DOHH2 (cell line): Measurements from ENCODE around the gene ESYT2.

Experiments
- H3F3A ChIP-seq: fragments of 200-600 bp; sonication (generic), shearing (Covaris generic); 2 replicates; pipeline ENCODE4 v1.6.0; 2016; ENCODE audit warnings: antibody characterized with exemption, mild to moderate bottlenecking; ENCODE audit not compliant: control insufficient read depth, insufficient read depth
- H3K27ac ChIP-seq: fragments of 200-600 bp; sonication (generic); 2 replicates; pipeline ENCODE4 v1.5.1; 2014; ENCODE audit warnings: low read depth, mild to moderate bottlenecking, low read length, moderate library complexity
- H3K27me3 ChIP-seq: fragments of 200-600 bp; sonication (generic); 2 replicates; pipeline ENCODE4 v1.6.1; 2014; ENCODE audit warnings: mild to moderate bottlenecking, low read length, mixed read lengths; ENCODE audit not compliant: control insufficient read depth
- H3K36me3 ChIP-seq: fragments of 200-600 bp; sonication (generic); 2 replicates; pipeline ENCODE4 v1.6.1; 2014; ENCODE audit warnings: mild to moderate bottlenecking, low read length, moderate library complexity, mixed read lengths; ENCODE audit not compliant: control insufficient read depth
- H3K4me1 ChIP-seq: fragments of 200-600 bp; sonication (generic); 2 replicates; pipeline ENCODE4 v1.6.1; 2014; ENCODE audit warnings: mild to moderate bottlenecking, low read length, mixed read lengths; ENCODE audit not compliant: control insufficient read depth
- H3K4me2 ChIP-seq: fragments of 200-600 bp; sonication (generic); 2 replicates; pipeline ENCODE4 v1.6.0; 2014; ENCODE audit warnings: mild to moderate bottlenecking, low read length, moderate library complexity
- H3K4me3 ChIP-seq: fragments of 200-600 bp; sonication (generic); 2 replicates; pipeline ENCODE4 v1.5.1; 2014; ENCODE audit warnings: mild to moderate bottlenecking, low read length, mixed read lengths
- H3K79me2 ChIP-seq: fragments of 200-600 bp; sonication (generic); 2 replicates; pipeline ENCODE4 v1.6.1; 2014; ENCODE audit warnings: mild to moderate bottlenecking, low read length, mixed read lengths; ENCODE audit not compliant: control insufficient read depth
- H3K9me2 ChIP-seq: fragments of 200-600 bp; sonication (generic); replicated peaks from 2 replicates; pipeline ENCODE4 v1.6.1; 2014; ENCODE audit warnings: mild to moderate bottlenecking, low read length, mixed read lengths; ENCODE audit not compliant: control insufficient read depth
- H3K9me3 ChIP-seq: fragments of 200-600 bp; sonication (generic); 2 replicates; pipeline ENCODE4 v1.6.1; 2014; ENCODE audit warnings: antibody characterized with exemption, low read length, mixed read lengths; ENCODE audit not compliant: control insufficient read depth, insufficient read depth
- H4K20me1 ChIP-seq: fragments of 200-600 bp; sonication (generic); 2 replicates; pipeline ENCODE4 v1.6.0; 2014; ENCODE audit warnings: low read depth, mild to moderate bottlenecking, antibody characterized with exemption, low read length, moderate library complexity; ENCODE audit not compliant: control insufficient read depth, insufficient read depth
- EZH2phosphoT487 ChIP-seq: fragments of 200-600 bp; sonication (generic); IDR thresholded peaks from 2 replicates; pipeline ENCODE4 v1.6.1; 2017; ENCODE audit warnings: borderline replicate concordance, mild to moderate bottlenecking, antibody characterized with exemption, low read length, moderate library complexity, mixed read lengths
- TF ChIP-seq, protein P1 (sequence below): fragments of 200-600 bp; sonication (generic); IDR thresholded peaks from one replicate; pipeline ENCODE4 v1.5.1; 2014; ENCODE audit warnings: antibody characterized with exemption, mild to moderate bottlenecking, low read depth, low read length; ENCODE audit not compliant: poor library complexity, severe bottlenecking

ESYT2 gene

DNA sequence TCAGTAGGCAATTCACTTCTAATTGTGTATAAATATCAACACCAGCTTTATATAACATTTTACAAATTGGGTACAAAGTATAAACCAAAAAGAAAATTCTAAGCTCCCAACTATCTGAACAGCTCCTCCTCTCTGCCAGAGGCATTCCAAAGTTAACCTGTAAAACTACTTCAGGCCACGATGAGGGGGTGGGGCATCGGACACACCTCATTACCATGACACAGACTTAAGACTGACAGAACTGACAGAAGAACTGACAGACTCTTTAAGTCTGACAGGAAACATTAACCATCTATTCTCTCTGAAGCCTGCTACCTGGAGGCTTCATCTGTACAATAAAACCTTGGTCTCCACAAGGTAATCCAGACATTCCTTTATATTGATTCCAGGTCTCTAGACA lies 12.3 kb downstream of the ESYT2 start:
- Histone ChIP-seq H3K9me2 (no peaks in the 10 kb centered on the region), H3K27ac (no peak overlapping the region), H4K20me1 (peaks cover 13% of the 10 kb centered on the region; the same call in 1 of the 2 replicates), H3K4me2 (no peak overlapping the region), H3K79me2 (peaks cover 91% of the 10 kb centered on the region), H3K4me3 (no peak overlapping the region), H3F3A (no peaks in the 10 kb centered on the region; the same call in 1 of the 2 replicates), H3K36me3 (no peaks in the 10 kb centered on the region), H3K4me1 (peaks cover 32% of the 10 kb centered on the region), H3K27me3 (no peaks in the 10 kb centered on the region), H3K9me3 (no peaks in the 10 kb centered on the region)
- TF ChIP-seq EZH2phosphoT487 = no peak
- TF ChIP-seq, protein P1, sequence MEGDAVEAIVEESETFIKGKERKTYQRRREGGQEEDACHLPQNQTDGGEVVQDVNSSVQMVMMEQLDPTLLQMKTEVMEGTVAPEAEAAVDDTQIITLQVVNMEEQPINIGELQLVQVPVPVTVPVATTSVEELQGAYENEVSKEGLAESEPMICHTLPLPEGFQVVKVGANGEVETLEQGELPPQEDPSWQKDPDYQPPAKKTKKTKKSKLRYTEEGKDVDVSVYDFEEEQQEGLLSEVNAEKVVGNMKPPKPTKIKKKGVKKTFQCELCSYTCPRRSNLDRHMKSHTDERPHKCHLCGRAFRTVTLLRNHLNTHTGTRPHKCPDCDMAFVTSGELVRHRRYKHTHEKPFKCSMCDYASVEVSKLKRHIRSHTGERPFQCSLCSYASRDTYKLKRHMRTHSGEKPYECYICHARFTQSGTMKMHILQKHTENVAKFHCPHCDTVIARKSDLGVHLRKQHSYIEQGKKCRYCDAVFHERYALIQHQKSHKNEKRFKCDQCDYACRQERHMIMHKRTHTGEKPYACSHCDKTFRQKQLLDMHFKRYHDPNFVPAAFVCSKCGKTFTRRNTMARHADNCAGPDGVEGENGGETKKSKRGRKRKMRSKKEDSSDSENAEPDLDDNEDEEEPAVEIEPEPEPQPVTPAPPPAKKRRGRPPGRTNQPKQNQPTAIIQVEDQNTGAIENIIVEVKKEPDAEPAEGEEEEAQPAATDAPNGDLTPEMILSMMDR = no peak

DNA sequence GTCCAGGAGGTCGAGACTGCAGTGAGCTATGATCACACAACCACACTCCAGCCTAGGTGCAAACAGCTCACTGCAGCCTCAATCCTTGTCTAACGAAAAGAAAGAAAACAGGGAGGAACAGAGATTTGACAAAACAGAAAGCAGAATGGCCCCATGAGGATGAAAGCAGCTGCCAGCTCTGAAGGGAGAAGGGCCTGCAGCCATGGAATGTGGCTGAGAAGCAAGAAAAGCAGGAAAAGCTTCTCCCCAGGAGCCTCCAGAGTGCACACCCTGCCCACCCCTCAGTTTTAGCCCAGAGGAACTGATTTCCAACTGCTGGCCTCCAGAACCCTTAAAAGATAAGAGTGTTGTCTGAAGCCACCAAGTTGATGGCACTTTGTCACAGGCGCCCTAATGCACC lies 13.0 kb downstream of the ESYT2 start:
- H3K9me2 ChIP-seq = no peaks in the 10 kb centered on the region
- H3K4me1 ChIP-seq = peaks cover 32% of the 10 kb centered on the region
- TF ChIP-seq EZH2phosphoT487 = no peak
- TF ChIP-seq, protein P1 = no peak
- H3K79me2 ChIP-seq = peaks cover 91% of the 10 kb centered on the region
- H3K36me3 ChIP-seq = no peaks in the 10 kb centered on the region
- H3F3A ChIP-seq = no peaks in the 10 kb centered on the region; the same call in 1 of the 2 replicates
- H3K27ac ChIP-seq = no peak overlapping the region
- peaks cover 9% of the 10 kb centered on the region; the same call in 1 of the 2 replicates for H4K20me1 ChIP-seq
- no peak overlapping the region for H3K4me2 ChIP-seq
- no peaks in the 10 kb centered on the region for H3K9me3 ChIP-seq
- H3K4me3 ChIP-seq = no peak overlapping the region
- H3K27me3 ChIP-seq = no peaks in the 10 kb centered on the region

DNA sequence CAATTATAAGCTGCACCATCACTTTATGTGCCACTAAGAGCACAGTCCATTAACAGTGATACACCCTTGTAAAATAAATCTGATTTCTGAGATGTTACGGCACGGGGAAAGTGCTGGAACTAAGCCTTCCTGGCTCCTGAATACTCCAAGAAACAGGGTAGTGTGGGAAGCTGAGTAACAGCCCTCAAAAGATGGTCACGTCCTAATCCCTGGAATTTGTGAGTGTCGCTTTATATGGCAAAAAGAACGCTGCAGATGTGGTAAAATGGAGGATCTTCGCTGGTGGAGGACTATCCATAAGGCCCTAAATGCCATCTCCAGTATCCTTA lies 13.5 kb downstream of the ESYT2 start:
- Histone ChIP-seq H3K79me2 (peaks cover 90% of the 10 kb centered on the region), H3K9me2 (no peaks in the 10 kb centered on the region), H3K4me3 (no peak overlapping the region), H3K36me3 (no peaks in the 10 kb centered on the region), H3K27ac (no peak overlapping the region), H3K9me3 (no peaks in the 10 kb centered on the region), H3F3A (no peaks in the 10 kb centered on the region; the same call in 1 of the 2 replicates), H3K27me3 (no peaks in the 10 kb centered on the region), H3K4me2 (no peak overlapping the region), H4K20me1 (peaks cover 9% of the 10 kb centered on the region; the same call in 1 of the 2 replicates), H3K4me1 (peaks cover 32% of the 10 kb centered on the region)
- TF ChIP-seq EZH2phosphoT487 = no peak
- TF ChIP-seq, protein P1 = no peak
